GM18858 (cell line): ENCODE data around the gene BSPRY.
"Not testable (repeated sequence)": the region's sequence is repeated elsewhere in the genome, so short reads cannot be mapped to it uniquely, and the experiment has no call there.

Source experiments
- ATAC-seq: cut with Tn5 transposase; IDR thresholded peaks from one replicate; pipeline ENCODE4 v1.9.1; 2021; ENCODE audit not compliant: unreplicated experiment

Gene BSPRY

GRCh38 chr9:113340011-113340699, 9.2 kb upstream of the BSPRY start, which contains the start of gene WDR31:
TSS of gene WDR31 (minus strand) at chr9:113340275. CDS start at chr9:113332022, 8,253 bp downstream.
- ATAC-seq, result peak; percentile 84

GRCh38 chr9:113341712-113342410, 7.5 kb upstream of the BSPRY start:
- no peak for ATAC-seq

- no peak for ATAC-seq
Measured at GRCh38 chr9:113343732-113344231, 5.6 kb upstream of the BSPRY start.

- no peak for ATAC-seq
Measured at GRCh38 chr9:113345190-113345589, 4.2 kb upstream of the BSPRY start.

- no peak for ATAC-seq
Measured at GRCh38 chr9:113345671-113346070, 3.7 kb upstream of the BSPRY start.

- no peak for ATAC-seq
Measured at GRCh38 chr9:113348437-113348836, 904 bp upstream of the BSPRY start.

- ATAC-seq, result no peak
Measured at GRCh38 chr9:113349066-113349444, 286 bp upstream of the BSPRY start.

- no peak for ATAC-seq
Measured at GRCh38 chr9:113350107-113350661, 843 bp downstream of the BSPRY start.

GRCh38 chr9:113350937-113351336, 1.6 kb downstream of the BSPRY start:
- no peak for ATAC-seq

GRCh38 chr9:113352006-113352405, 2.7 kb downstream of the BSPRY start:
- ATAC-seq, result no peak

GRCh38 chr9:113352411-113352810, 3.1 kb downstream of the BSPRY start:
- no peak for ATAC-seq

GRCh38 chr9:113355040-113355596, 5.8 kb downstream of the BSPRY start:
- ATAC-seq, result no peak

- no peak for ATAC-seq
Measured at GRCh38 chr9:113356686-113357292, 7.4 kb downstream of the BSPRY start.

- ATAC-seq, result no peak
Measured at GRCh38 chr9:113359385-113359784, 10.0 kb downstream of the BSPRY start.

GRCh38 chr9:113360242-113360842, 11.0 kb downstream of the BSPRY start:
- no peak for ATAC-seq

GRCh38 chr9:113361304-113362018, 12.1 kb downstream of the BSPRY start:
- ATAC-seq, result no peak

GRCh38 chr9:113363336-113363735, 14.0 kb downstream of the BSPRY start:
- no peak for ATAC-seq

- ATAC-seq, result no peak
Measured at GRCh38 chr9:113364951-113365350, 15.6 kb downstream of the BSPRY start.

- not testable (repeated sequence) for ATAC-seq
Measured at GRCh38 chr9:113365652-113366051, 16.3 kb downstream of the BSPRY start.

GRCh38 chr9:113368348-113368981, 19.1 kb downstream of the BSPRY start:
- ATAC-seq, result no peak
